ENCODE measurements around the gene LAMP5.

Gene LAMP5

GRCh38 chr20:9487231-9487630, 27.2 kb upstream of the LAMP5 start:
- Histone ChIP-seq H3K27me3 (ENCODE audit: control insufficient read depth, insufficient read depth, low read length) (no peaks in the 10 kb centered on the region), H3K4me1 (ENCODE audit: control insufficient read depth, insufficient read depth, low read length) (no peaks in the 10 kb centered on the region)

GRCh38 chr20:9488063-9488462, 26.3 kb upstream of the LAMP5 start:
- Histone ChIP-seq H3K4me1 (ENCODE audit: control insufficient read depth, insufficient read depth, low read length) (no peaks in the 10 kb centered on the region), H3K9ac (ENCODE audit: low read length) (no peak overlapping the region), H3K36me3 (ENCODE audit: control insufficient read depth, insufficient read depth, low read length) (no peaks in the 10 kb centered on the region), H3K9me3 (ENCODE audit: control insufficient read depth, insufficient read depth, low read depth, low read length) (no peaks in the 10 kb centered on the region), H3K4me3 (ENCODE audit: low read depth, low read length) (no peak overlapping the region), H3K27me3 (ENCODE audit: control insufficient read depth, insufficient read depth, low read length) (no peaks in the 10 kb centered on the region), H3K27ac (ENCODE audit: low read depth, low read length) (no peak overlapping the region)

More at GRCh38 chr20:9487231-9487630, 27.2 kb upstream of the LAMP5 start:
- Histone ChIP-seq H3K9me3 (ENCODE audit: control insufficient read depth, insufficient read depth, low read depth, low read length) (no peaks in the 10 kb centered on the region), H3K27ac (ENCODE audit: low read depth, low read length) (no peak overlapping the region), H3K4me3 (ENCODE audit: low read depth, low read length) (no peak overlapping the region), H3K36me3 (ENCODE audit: control insufficient read depth, insufficient read depth, low read length) (no peaks in the 10 kb centered on the region), H3K9ac (ENCODE audit: low read length) (no peak overlapping the region)

GRCh38 chr20:9490161-9490560, 24.2 kb upstream of the LAMP5 start:
- no peaks in the 10 kb centered on the region for H3K4me1 ChIP-seq (ENCODE audit: control insufficient read depth, insufficient read depth, low read length)

GRCh38 chr20:9490631-9491030, 23.8 kb upstream of the LAMP5 start:
- no peaks in the 10 kb centered on the region for H3K36me3 ChIP-seq (ENCODE audit: control insufficient read depth, insufficient read depth, low read length)
- no peak overlapping the region for H3K27ac ChIP-seq (ENCODE audit: low read depth, low read length)
- no peaks in the 10 kb centered on the region for H3K9me3 ChIP-seq (ENCODE audit: control insufficient read depth, insufficient read depth, low read depth, low read length)
- H3K9ac ChIP-seq (ENCODE audit: low read length): no peak overlapping the region
- no peaks in the 10 kb centered on the region for H3K4me1 ChIP-seq (ENCODE audit: control insufficient read depth, insufficient read depth, low read length)
- no peaks in the 10 kb centered on the region for H3K27me3 ChIP-seq (ENCODE audit: control insufficient read depth, insufficient read depth, low read length)
- H3K4me3 ChIP-seq (ENCODE audit: low read depth, low read length): no peak overlapping the region

More at GRCh38 chr20:9490161-9490560, 24.2 kb upstream of the LAMP5 start:
- H3K36me3 ChIP-seq (ENCODE audit: control insufficient read depth, insufficient read depth, low read length): no peaks in the 10 kb centered on the region
- H3K4me3 ChIP-seq (ENCODE audit: low read depth, low read length): no peak overlapping the region
- no peaks in the 10 kb centered on the region for H3K9me3 ChIP-seq (ENCODE audit: control insufficient read depth, insufficient read depth, low read depth, low read length)
- no peak overlapping the region for H3K9ac ChIP-seq (ENCODE audit: low read length)
- H3K27me3 ChIP-seq (ENCODE audit: control insufficient read depth, insufficient read depth, low read length): no peaks in the 10 kb centered on the region
- no peak overlapping the region for H3K27ac ChIP-seq (ENCODE audit: low read depth, low read length)

GRCh38 chr20:9491324-9491723, 23.1 kb upstream of the LAMP5 start:
- Histone ChIP-seq H3K4me3 (ENCODE audit: low read depth, low read length) (no peak overlapping the region), H3K36me3 (ENCODE audit: control insufficient read depth, insufficient read depth, low read length) (no peaks in the 10 kb centered on the region), H3K27ac (ENCODE audit: low read depth, low read length) (no peak overlapping the region), H3K9ac (ENCODE audit: low read length) (no peak overlapping the region), H3K9me3 (ENCODE audit: control insufficient read depth, insufficient read depth, low read depth, low read length) (no peaks in the 10 kb centered on the region), H3K4me1 (ENCODE audit: control insufficient read depth, insufficient read depth, low read length) (no peaks in the 10 kb centered on the region), H3K27me3 (ENCODE audit: control insufficient read depth, insufficient read depth, low read length) (no peaks in the 10 kb centered on the region)

GRCh38 chr20:9492067-9492466, 22.3 kb upstream of the LAMP5 start:
- no peak overlapping the region for H3K27ac ChIP-seq (ENCODE audit: low read depth, low read length)
- H3K9ac ChIP-seq (ENCODE audit: low read length): no peak overlapping the region
- H3K4me1 ChIP-seq (ENCODE audit: control insufficient read depth, insufficient read depth, low read length): no peaks in the 10 kb centered on the region
- H3K36me3 ChIP-seq (ENCODE audit: control insufficient read depth, insufficient read depth, low read length): no peaks in the 10 kb centered on the region
- H3K4me3 ChIP-seq (ENCODE audit: low read depth, low read length): no peak overlapping the region
- no peaks in the 10 kb centered on the region for H3K27me3 ChIP-seq (ENCODE audit: control insufficient read depth, insufficient read depth, low read length)
- no peaks in the 10 kb centered on the region for H3K9me3 ChIP-seq (ENCODE audit: control insufficient read depth, insufficient read depth, low read depth, low read length)

- Histone ChIP-seq H3K4me3 (ENCODE audit: low read depth, low read length) (no peak overlapping the region), H3K4me1 (ENCODE audit: control insufficient read depth, insufficient read depth, low read length) (no peaks in the 10 kb centered on the region), H3K9ac (ENCODE audit: low read length) (no peak overlapping the region), H3K27ac (ENCODE audit: low read depth, low read length) (no peak overlapping the region), H3K36me3 (ENCODE audit: control insufficient read depth, insufficient read depth, low read length) (no peaks in the 10 kb centered on the region), H3K9me3 (ENCODE audit: control insufficient read depth, insufficient read depth, low read depth, low read length) (no peaks in the 10 kb centered on the region), H3K27me3 (ENCODE audit: control insufficient read depth, insufficient read depth, low read length) (peaks cover 3% of the 10 kb centered on the region; the same call in 1 of the 2 replicates)
These were observed 20.6 kb upstream of the LAMP5 start for GRCh38 chr20:9493803-9494202.

- no peaks in the 10 kb centered on the region for H3K4me1 ChIP-seq (ENCODE audit: control insufficient read depth, insufficient read depth, low read length)
- H3K4me3 ChIP-seq (ENCODE audit: low read depth, low read length): no peak overlapping the region
- no peak overlapping the region for H3K9ac ChIP-seq (ENCODE audit: low read length)
- no peaks in the 10 kb centered on the region for H3K9me3 ChIP-seq (ENCODE audit: control insufficient read depth, insufficient read depth, low read depth, low read length)
- no peak overlapping the region for H3K27ac ChIP-seq (ENCODE audit: low read depth, low read length)
- H3K27me3 ChIP-seq (ENCODE audit: control insufficient read depth, insufficient read depth, low read length): peaks cover 6% of the 10 kb centered on the region
- H3K36me3 ChIP-seq (ENCODE audit: control insufficient read depth, insufficient read depth, low read length): no peaks in the 10 kb centered on the region
These were observed 18.7 kb upstream of the LAMP5 start for GRCh38 chr20:9495701-9496100.

GRCh38 chr20:9496155-9496554, 18.2 kb upstream of the LAMP5 start:
- Histone ChIP-seq H3K4me1 (ENCODE audit: control insufficient read depth, insufficient read depth, low read length) (no peaks in the 10 kb centered on the region), H3K27ac (ENCODE audit: low read depth, low read length) (no peak overlapping the region), H3K36me3 (ENCODE audit: control insufficient read depth, insufficient read depth, low read length) (no peaks in the 10 kb centered on the region), H3K4me3 (ENCODE audit: low read depth, low read length) (no peak overlapping the region), H3K9ac (ENCODE audit: low read length) (no peak overlapping the region), H3K27me3 (ENCODE audit: control insufficient read depth, insufficient read depth, low read length) (peaks cover 6% of the 10 kb centered on the region), H3K9me3 (ENCODE audit: control insufficient read depth, insufficient read depth, low read depth, low read length) (no peaks in the 10 kb centered on the region)

- H3K36me3 ChIP-seq (ENCODE audit: control insufficient read depth, insufficient read depth, low read length): no peaks in the 10 kb centered on the region
- peaks cover 18% of the 10 kb centered on the region for H3K27me3 ChIP-seq (ENCODE audit: control insufficient read depth, insufficient read depth, low read length)
- no peak overlapping the region for H3K9ac ChIP-seq (ENCODE audit: low read length)
- no peak overlapping the region for H3K4me3 ChIP-seq (ENCODE audit: low read depth, low read length)
- no peak overlapping the region for H3K27ac ChIP-seq (ENCODE audit: low read depth, low read length)
- no peaks in the 10 kb centered on the region for H3K4me1 ChIP-seq (ENCODE audit: control insufficient read depth, insufficient read depth, low read length)
- no peaks in the 10 kb centered on the region for H3K9me3 ChIP-seq (ENCODE audit: control insufficient read depth, insufficient read depth, low read depth, low read length)
These were observed 16.1 kb upstream of the LAMP5 start for GRCh38 chr20:9498322-9498721.

GRCh38 chr20:9499126-9499899, 15.1 kb upstream of the LAMP5 start:
- Histone ChIP-seq H3K27ac (ENCODE audit: low read depth, low read length) (no peak overlapping the region), H3K4me3 (ENCODE audit: low read depth, low read length) (no peak overlapping the region), H3K4me1 (ENCODE audit: control insufficient read depth, insufficient read depth, low read length) (no peaks in the 10 kb centered on the region), H3K9me3 (ENCODE audit: control insufficient read depth, insufficient read depth, low read depth, low read length) (no peaks in the 10 kb centered on the region), H3K36me3 (ENCODE audit: control insufficient read depth, insufficient read depth, low read length) (no peaks in the 10 kb centered on the region), H3K27me3 (ENCODE audit: control insufficient read depth, insufficient read depth, low read length) (peaks cover 27% of the 10 kb centered on the region), H3K9ac (ENCODE audit: low read length) (no peak overlapping the region)

All from HUES6 (cell line).